Measurements from ENCODE around the gene IGF1R.

The IGF1R gene

DNA sequence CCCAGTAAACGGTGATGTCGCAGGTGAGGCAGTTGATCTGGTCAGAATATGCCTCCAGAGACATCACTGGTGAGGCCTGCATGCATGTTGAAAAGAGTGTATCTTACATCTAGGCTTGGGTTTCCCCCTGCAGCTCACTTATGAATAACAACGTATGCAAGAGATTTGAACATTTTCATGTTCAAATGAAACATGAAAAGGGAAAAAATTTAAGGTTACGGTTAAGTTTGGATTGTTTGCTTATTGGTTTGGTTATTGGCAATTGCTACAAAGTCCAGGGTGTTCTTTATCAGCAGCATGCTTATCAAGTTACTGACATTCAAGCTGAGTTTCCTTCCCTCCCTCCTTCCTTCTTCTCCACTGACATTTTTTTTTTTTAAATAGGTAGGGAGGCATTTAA is 123.2 kb downstream of the IGF1R start:
- in situ Hi-C loops (cut with HindIII; ENCODE audit: low sequenced_read_pairs), result no loop called here

DNA sequence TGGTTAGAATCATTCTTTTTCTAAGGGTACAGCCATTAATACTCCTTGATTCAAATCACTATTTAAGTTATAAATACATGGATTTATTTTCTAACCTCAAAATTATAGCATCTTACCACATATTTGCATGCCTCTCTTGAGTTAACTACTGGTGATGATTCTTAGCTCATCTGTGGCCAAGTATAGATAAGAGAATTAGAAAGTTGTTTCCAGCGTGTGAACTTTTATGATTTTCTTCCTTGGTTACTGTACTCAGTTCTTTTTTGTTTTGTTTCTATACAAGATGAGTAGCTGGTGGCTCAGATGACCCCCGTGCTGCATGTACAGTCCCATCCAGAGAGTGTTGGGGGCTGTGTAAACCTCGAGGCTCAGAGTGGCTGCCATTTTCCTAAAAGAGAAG is 124.6 kb downstream of the IGF1R start:
- in situ Hi-C loops (cut with HindIII; ENCODE audit: low sequenced_read_pairs), result no loop called here

DNA sequence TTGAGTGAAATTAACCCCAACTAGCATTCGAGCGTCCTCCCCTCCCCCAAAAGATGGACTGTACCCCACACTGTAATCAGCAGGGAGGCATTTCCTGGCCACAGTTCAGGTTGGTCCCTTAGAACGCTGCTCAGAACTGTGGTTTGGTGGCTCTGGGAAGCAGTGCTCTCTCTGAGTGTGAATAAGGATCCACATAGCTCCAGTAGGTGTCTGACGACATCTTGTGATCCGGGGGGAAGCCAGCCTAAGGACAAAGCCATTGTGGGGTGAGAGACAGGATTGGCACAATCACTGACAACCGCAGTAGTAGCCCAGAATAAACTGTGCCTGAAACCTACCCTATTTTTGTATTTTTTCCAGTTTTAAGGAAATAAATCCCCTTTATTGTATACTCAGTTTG is 125.3 kb downstream of the IGF1R start:
- in situ Hi-C loops (cut with HindIII; ENCODE audit: low sequenced_read_pairs), result no loop called here

DNA sequence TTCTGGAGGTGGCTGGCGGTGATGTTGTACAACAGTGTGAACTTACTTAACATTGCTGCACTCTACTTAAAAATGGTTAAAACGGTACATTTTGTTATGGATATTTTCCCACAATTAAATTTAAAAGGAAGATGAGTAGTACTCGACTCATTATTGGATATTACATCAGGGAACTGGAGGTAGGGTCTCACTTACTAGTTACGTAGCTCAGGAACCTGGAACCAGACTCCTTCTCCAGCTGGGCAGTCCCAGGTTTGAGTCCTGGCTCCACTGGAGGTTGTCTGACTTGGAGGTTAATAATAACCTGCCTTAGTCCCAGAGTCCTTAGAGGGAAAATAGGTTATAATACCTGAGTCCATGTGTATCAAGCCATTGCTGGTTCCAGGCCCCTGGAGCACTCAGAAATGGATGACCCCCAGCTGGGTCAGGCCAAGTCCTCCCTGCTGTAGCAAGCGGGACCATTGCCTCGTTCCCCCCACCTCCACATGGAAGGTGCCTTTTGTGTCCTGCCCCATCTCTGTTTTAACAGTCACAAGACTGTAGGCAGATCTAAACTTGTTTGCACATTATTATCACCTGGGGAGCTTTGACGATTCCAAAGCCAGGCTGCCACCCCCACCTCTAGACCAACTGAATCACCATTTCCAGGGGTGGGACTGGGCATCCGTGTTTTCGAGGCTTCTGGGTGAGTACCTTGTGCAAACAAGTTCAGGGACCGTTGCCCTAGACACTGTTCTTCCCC is 126.6 kb downstream of the IGF1R start:
- in situ Hi-C loops (cut with HindIII; ENCODE audit: low sequenced_read_pairs), result no loop called here

DNA sequence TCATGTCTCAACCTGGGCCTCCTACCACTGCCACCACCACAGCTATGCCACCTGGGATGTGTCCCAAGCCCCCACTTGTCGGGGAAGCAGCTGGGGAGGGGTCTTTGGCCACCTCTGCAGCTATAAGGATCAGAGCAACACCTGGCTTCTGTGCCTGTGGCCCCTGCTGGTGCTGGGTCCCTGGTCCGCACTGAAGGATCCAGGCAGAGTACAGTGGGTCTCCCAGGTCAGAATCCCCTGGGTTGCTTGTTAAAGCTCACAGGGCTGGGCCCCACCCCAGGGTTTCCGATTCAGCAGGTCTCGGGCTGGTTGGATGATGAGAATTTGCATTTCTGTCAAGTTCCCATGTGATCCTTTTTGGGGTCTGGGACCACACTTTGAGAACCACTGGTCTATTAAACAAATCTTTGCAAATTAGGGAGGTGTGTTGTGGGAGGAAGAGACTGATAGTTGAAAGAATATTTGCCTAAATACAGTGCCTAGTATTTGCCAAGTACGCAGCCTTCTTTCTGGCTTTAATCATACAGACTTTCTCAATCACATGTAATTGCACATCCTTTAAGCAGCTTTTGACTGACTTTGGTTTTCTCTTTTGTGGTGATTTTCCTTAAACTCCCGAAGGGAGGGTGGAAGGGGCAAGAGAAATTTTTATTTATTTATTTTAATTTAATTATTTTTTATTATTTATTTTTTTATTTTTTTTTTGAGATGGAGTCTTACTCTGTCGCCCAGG is 127.3 kb downstream of the IGF1R start:
- in situ Hi-C loops (cut with HindIII; ENCODE audit: low sequenced_read_pairs), result no loop called here

DNA sequence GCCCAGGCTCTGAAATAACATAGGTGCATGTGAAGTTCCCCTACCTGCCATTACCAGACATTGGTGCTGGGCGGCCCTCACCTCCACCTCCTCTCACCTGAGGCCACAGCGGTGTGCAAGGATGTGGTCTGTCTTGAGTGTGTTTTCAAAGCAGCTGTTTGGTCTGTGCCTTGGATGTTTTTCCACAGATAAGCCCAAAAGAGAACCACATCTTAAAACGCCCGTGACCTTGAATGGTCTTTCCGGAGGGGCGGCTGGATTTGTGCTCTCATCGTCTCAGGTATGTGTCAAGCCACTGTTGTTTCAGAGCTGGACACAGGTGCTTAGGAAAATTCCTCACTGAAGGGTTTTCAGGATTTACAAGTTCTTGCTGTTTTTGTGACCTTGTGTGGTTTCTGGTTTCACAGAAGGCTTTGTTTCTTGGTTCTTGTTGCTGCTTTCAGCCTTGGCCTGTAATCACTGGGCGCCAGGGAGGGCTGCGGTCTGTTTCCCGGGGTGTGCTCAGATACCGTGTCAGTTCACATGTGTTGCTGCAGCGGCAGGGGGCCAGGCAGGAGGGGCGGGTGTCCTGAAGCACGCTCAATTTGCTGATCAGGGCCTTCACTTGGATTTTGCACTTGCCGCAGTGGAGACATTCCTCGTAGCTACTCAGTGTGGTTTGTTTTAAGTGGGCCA is 128.4 kb downstream of the IGF1R start:
- in situ Hi-C loops (cut with HindIII; ENCODE audit: low sequenced_read_pairs), result no loop called here

DNA sequence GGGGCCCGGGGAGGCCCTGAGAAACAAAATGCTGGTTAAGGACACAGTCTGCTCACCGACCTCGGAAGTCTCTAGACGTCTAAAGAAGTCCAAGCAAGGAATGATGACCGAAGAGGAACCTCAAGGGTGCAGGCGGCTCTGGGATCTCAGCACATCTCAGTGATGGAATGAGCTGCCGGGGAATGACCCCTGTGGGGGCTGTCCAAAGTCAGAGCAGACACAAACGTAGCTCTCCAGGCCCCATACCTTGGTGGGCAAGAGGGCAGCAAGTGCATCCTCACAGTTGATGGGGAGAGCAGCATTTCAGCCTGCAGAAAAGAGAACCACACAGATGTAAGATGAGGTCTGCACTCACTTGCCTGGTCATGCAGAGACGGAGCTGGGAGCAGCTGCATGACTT is 129.1 kb downstream of the IGF1R start:
- in situ Hi-C loops (cut with HindIII; ENCODE audit: low sequenced_read_pairs), result no loop called here

DNA sequence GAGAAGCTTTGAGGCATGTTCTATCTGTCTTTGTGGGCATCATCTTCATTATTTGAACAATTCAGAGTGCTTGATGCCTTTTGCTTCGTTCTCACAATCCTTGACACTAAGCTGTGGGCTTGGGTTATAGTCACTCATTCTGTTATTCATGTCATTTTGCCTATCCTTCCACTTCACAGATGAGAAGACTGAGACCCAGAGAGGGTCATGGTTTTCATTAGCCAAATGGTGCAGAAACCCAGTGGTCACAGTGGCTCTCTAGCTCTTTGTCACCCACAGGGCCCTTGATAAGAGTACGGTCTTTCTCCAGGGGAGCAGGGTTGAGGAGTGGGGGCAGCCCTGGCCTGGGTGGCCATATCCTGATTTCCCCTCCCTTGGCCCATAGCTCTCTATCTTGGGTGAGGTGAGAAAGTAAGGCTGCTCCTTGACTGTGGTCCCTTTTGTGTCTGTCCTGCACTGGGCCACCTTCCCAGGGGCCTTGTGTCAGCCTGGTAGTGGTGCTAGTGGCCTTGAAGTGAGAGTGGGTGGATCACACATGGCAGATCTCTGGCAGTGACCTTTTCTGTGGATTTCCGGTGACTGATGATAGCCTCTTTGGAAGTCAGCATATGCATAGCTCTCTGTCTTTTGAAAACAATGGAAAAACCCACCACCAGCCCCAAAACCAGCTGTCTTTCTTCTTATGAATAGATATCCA is 130.1 kb downstream of the IGF1R start:
- in situ Hi-C loops (cut with HindIII; ENCODE audit: low sequenced_read_pairs), result no loop called here

DNA sequence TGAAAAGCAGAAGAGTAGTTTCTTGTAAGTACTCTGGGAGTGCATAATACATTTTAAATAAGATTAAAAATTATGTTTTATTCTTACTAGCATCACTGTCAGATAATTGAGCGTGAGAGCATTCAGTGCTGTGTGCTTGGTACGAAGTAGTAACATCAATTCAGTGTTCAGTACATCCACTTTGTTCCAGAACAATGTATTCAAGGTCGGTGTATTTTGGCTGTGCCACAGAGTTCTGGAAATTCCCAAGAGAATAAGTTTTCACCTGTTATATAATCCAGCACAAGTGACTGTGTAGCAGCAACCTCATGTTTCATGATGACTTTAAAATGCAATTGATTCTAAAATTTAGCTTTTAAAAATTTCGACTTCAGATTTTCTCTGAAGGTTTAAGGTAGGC is 130.6 kb downstream of the IGF1R start:
- in situ Hi-C loops (cut with HindIII; ENCODE audit: low sequenced_read_pairs), result no loop called here

DNA sequence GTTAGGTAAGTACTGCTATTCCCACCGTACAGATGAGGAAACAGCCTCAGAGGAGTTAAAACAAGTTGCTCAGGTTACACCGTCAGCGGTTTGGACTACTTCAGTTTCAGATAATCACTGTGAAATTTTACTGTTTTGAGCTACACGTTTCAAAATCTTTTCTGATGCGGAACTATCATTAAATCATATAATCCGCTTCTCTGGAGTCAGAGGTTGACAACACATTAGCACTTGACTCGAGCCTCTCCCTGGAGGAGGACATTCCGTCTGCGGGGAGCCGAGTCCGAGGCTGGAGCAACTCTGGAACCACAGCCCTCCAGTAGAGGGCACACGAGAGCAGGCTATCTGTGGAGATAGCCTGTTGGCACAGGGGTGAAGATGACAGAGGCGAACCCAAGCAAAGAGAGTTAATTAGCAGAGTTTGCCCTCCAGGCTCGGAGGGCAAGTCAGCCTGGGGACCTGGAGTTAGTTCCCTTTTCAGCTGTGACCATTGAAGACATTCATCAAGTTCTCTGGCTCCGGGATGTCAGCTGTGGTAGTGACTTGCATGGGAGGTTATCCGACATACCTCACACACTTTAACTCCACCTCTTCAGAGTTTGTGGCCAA is 131.2 kb downstream of the IGF1R start:
- in situ Hi-C loops (cut with HindIII; ENCODE audit: low sequenced_read_pairs), result no loop called here

DNA sequence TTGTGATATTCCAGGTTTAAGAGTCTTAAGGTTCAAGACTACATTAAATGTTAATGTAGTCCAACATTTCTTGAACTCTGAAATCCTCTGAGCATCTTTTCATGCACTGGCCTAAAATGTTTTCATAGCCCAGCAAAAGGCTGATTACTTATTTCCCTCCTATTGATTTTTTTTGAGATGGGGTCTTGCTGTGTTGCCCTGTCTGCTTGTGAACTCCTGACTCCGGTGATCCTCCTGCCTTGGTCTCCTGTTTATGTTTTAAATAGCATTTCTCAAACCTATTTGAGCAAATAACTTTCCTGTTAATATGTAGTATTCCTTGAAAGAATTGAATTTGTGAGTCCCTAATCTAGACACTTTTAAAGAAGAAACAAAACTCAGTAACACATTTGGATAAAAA is 133.5 kb downstream of the IGF1R start:
- in situ Hi-C loops (cut with HindIII; ENCODE audit: low sequenced_read_pairs), result no loop called here

DNA sequence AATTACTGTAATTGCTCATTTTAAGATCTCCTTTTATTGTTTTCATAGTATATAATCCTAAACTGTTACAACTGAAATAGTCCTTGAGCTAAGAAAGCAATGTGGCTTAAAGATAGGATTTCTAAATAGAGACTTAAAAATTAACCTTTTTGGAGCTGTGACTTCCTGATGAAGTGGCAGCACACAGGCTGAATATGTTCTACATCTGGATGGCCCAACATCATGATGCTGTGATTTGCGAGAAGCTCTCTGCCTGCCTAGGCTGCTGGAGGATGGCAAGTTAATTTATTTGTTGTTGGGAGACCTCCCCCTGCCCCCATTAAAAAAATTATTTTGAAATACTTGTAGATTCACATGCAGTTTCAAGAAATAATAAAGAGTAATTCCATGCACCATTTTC is 134.5 kb downstream of the IGF1R start:
- in situ Hi-C loops (cut with HindIII; ENCODE audit: low sequenced_read_pairs), result no loop called here

DNA sequence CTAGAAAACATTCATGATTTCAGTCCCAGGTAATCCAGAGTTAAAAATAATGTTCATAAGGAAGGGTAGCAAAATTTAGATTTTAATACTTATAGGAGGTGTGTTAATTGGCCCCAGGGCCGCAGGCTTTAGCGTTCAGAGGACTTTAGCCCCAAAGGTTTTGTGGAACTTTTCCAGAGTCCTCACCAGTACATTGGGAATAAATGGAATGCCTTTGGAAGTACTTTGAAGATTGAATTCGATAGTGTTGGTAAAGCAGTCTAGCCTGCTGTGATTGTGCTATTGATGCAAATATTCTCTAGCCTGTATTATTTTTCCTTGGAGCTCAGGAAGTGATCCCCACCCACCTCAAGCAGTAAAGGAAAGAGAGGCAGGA is 137.1 kb downstream of the IGF1R start:
- in situ Hi-C loops (cut with HindIII; ENCODE audit: low sequenced_read_pairs), result no loop called here

DNA sequence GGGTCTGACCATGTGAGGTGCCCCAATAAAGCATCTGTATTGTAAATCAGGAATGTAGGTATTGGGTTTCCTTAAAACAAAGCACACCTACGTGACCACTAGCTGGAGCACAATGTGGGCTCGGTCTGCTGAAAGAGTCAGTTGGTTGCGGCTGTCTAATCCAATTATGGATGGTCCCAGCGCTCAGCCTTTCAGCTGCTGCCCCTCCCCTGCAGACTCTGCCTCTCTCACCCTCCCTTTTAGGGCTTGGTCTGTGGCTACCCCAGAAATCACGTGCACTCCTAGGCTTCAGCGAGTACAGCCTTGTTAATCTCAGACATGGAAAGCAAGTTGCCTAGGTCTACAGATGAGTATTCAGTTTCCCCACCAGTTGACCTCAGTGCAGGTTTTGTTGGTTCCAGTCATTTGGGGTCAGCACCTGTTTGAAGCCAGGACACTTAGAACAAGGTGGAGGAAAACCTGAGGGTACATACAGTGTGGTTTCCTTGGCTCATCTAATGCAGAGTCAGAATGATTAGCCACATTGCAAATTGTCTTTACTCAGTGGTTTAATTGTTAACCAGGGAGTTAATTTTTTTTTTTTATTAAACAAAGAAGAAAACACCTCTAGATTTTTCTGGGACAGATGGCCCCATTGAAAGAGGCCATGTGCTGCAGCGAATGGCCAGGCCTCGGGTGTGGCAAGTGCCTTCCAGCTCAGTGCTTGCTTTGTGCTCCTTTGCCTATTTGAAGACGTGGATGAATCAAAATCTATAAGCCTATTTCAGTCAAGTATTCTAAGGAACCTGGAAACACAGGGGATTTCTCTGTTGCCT is 137.7 kb downstream of the IGF1R start:
- in situ Hi-C loops (cut with HindIII; ENCODE audit: low sequenced_read_pairs), result no loop called here

DNA sequence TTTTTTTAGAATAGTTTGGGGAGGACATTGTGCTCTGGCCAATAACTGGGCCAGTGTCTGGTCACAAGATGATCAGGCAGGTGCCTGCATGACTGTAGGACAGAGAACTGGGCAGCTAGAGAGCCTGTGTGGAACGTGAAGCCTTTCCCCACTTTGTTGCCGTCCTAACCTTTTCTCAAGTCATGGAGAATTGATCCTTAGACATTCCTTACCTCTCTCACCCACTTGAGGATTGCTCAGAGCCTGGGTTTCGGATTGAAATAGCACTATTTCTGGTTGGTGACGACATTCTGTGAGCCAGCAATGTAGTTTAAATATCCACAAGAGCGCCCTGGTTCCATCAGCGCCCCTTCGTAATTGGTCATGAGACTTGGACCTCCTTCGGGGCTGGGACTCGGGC is 138.4 kb downstream of the IGF1R start:
- in situ Hi-C loops (cut with HindIII; ENCODE audit: low sequenced_read_pairs), result no loop called here

DNA sequence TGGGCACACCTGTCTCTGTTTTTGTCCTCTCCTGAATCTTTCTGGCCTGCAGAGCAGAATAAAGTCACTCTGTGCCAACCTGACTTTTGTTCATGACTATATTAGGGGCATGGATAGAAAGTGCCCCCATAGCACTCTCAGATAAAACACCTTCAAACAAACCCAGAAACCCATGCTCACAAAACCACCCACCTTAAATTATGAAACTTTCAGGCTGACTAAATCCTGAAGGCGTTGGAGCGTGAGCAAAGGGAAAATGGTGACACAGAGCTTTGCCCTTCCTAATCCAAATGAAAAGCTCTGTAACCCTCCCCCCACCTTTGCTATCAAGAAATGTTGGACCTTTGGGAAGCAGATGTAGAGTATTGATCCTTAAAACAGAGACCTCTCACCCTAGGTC is 138.9 kb downstream of the IGF1R start:
- in situ Hi-C loops (cut with HindIII; ENCODE audit: low sequenced_read_pairs), result no loop called here

DNA sequence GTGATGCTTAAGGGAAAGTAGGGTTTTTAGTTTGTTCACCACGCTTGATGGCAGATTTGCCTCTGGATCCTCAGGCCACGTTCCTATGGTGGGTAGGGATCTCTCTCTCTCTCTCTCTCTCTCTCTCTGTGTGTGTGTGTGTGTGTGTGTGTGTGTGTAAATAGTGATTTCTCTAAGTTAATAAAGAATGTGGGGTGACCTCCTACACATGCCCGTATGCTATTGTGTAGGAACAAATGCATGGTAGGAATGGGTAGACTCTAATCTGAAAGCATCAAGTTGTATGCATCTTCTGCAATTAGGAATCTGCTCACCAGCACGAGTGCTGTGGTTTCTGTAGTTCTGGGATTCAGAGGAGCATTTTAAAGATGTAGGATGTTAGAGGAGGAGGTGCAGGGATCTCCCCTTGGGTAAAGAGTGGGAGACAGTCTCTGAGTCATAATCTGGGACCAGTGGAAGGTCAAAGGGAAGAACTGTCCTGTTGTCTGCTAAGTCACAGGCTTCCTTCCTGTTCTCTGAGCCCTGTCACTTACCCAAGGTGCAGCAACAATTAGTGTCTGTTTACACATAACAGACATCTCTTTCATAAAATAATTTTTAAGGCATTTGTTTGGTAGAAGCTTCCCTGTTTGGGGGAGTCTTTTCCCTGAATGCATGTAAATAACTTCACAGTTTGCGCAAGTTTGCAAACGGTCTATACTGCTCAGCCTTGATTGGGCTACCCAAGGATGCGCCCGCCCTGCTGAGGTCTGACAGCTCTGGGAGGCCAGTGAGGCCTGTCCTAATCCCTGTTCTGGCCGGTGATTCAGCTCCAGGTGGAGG is 139.8 kb downstream of the IGF1R start:
- in situ Hi-C loops (cut with HindIII; ENCODE audit: low sequenced_read_pairs), result no loop called here

DNA sequence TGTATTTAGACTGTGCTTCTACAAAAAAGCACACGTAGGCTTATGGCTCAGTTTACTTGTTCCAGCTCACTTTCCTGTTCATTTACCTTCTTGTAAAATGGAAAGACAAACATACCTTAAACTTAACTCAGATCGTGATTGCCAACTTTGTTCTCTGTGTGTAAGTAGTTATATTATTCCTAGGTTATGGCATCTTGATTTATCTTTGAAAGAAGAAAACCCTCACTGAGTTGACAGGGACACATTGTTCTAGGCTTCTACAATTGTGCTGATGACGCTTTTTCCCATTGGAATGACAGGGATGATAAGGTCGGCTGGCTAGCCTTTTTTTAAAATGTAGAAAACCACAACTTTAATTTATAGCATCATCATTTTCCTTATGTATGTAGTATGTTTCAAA is 140.7 kb downstream of the IGF1R start:
- in situ Hi-C loops (cut with HindIII; ENCODE audit: low sequenced_read_pairs), result no loop called here

DNA sequence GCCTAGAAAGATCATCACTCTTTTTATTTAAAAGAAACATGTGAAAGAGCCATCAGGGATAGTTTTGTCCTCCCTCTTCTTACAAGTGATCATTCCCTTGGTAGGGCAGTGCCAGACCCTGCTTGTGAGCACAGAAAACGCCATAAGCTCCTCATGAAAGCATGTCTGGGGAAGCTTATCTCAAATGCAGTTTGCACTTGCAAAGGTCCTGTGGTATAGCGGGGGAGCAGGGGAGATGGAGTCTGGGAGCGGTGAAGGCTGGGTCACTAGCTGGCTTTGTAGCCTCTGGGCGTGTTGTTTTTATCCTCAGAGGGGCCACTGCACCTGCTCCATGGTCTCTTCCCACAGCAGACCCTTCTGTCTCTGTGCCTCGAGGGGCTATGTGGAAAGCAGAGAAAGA is 141.9 kb downstream of the IGF1R start:
- in situ Hi-C loops (cut with HindIII; ENCODE audit: low sequenced_read_pairs), result no loop called here
